C4-2B (cell line): ENCODE results near the gene ZNF607.
"Not testable (repeated sequence)": the region's sequence is repeated elsewhere in the genome, so short reads cannot be mapped to it uniquely, and the experiment has no call there.

Experiments used
- H3K27ac ChIP-seq: fragments of 450-650 bp; 2 replicates; pipeline ENCODE4 v1.5.1; 2017
- CTCF ChIP-seq: fragments of 450-650 bp; conservative IDR thresholded peaks from 2 replicates; pipeline ENCODE4 v1.5.1; 2017; ENCODE audit warnings: mild to moderate bottlenecking
- ZFX ChIP-seq: fragments of 450-650 bp; IDR thresholded peaks from 2 replicates; pipeline ENCODE4 v1.6.1; 2017

ZNF607 gene

GRCh38 chr19:37669450-37669914 lies 50.1 kb downstream of the ZNF607 start:
- TF ChIP-seq ZFX: no peak
- no peak for TF ChIP-seq CTCF

GRCh38 chr19:37657157-37657556 lies 62.4 kb downstream of the ZNF607 start:
- not testable (repeated sequence) for H3K27ac ChIP-seq

More at GRCh38 chr19:37669450-37669914, 50.1 kb downstream of the ZNF607 start:
- H3K27ac ChIP-seq: no peak overlapping the region

- H3K27ac ChIP-seq: peak overlapping the region; percentile 84
- TF ChIP-seq ZFX: no peak
- no peak for TF ChIP-seq CTCF
Measured at GRCh38 chr19:37655689-37656371, 63.7 kb downstream of the ZNF607 start.

- peak within 1 kb of the TSS; percentile 84 for H3K27ac ChIP-seq
- TF ChIP-seq ZFX: peak; percentile 86
- TF ChIP-seq CTCF: no peak
Measured at GRCh38 chr19:37655301-37655688, 64.3 kb downstream of the ZNF607 start, which contains the start of gene ZFP30. ZFP30 (minus strand) TSS chr19:37655465; CDS start chr19:37647822, 7,643 bp downstream.

- no peak for TF ChIP-seq CTCF
- TF ChIP-seq ZFX: peak; percentile 99
- H3K27ac ChIP-seq: peak overlapping the region; percentile 84
Measured at GRCh38 chr19:37654629-37655300, 64.8 kb downstream of the ZNF607 start.

- TF ChIP-seq CTCF (no peak), ZFX (no peak)
- peak overlapping the region; percentile 84 for H3K27ac ChIP-seq
Measured at GRCh38 chr19:37654118-37654517, 65.4 kb downstream of the ZNF607 start.
